GM21717 (cell line): ENCODE results near the gene IPMK.
A peak's percentile ranks its signal among the peaks of the same experiment; 100 is the strongest.
"Not testable (repeated sequence)": the region's sequence is repeated elsewhere in the genome, so short reads cannot be mapped to it uniquely, and the experiment has no call there.

ENCODE experiments used
- ATAC-seq: cut with Tn5 transposase; IDR thresholded peaks from one replicate; pipeline ENCODE4 v1.9.1; 2021; ENCODE audit warnings: mild to moderate bottlenecking, moderate library complexity; ENCODE audit not compliant: unreplicated experiment

The IPMK gene

DNA sequence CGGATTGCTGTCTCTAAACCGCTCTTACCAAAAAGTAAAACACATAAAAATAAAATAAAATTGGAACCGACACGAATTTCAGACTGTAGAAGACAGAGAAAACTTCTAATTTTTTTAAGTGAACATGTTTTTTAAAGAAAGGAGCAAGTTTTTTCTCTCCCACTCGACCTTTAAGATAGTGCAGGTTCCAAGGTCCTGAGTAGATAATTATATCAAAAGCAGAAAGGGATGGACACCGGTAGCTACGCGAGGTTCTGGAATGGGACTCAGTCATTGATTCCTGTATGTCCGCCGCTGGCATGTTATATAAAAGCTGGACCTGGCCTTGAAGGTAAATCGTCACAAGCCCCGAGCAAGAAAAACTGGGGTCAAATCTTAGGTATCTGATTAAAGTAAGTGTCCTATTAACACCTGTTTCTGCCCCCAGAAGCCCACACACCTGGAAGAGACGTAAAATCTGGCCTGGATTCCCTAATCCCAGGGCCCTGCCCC is 806 bp upstream of the IPMK start:
- peak; percentile 2 for ATAC-seq

DNA sequence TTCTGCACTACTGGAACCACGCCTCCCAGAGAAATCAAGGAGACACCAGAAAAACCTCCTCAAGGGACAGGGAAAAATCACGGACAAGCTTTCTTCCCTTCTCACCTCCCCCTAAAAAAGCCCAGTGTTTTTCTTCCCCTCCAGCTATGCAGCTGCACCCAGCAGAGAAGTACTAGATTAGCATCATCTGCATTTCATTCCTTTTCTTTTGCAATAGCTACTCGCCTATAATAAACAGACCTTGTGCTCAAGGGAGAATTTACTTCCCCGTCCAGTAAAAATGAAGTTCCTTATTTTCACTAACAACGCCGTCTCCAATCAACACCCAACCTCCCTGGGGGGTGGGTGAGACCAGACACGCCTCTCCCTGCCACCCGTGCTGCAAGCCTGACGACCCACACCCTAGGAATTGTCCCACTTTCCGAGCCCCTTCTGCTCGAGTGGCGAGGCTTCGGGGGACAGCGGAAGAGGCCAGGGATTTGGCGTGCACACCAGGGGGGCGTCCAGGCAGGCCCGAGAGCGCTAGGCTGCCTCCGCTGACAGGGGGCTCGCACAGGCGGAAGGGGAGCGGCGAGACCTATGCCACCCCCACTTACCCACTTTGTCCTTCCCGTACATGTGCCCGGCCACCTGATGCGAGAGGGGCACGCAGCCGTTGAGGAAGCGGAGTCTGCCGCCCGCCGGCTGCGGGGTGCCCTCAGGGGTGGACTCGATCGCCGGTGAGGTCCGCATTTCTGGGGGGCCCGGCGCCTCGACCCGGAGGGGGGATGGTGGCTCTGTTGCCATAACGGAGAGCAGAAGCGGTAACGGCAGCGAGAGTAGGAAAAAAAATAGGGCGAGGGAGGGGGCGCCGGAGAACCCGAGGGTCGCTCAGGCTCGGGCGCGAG is 625 bp downstream of the IPMK start:
- peak; percentile 10 for ATAC-seq

DNA sequence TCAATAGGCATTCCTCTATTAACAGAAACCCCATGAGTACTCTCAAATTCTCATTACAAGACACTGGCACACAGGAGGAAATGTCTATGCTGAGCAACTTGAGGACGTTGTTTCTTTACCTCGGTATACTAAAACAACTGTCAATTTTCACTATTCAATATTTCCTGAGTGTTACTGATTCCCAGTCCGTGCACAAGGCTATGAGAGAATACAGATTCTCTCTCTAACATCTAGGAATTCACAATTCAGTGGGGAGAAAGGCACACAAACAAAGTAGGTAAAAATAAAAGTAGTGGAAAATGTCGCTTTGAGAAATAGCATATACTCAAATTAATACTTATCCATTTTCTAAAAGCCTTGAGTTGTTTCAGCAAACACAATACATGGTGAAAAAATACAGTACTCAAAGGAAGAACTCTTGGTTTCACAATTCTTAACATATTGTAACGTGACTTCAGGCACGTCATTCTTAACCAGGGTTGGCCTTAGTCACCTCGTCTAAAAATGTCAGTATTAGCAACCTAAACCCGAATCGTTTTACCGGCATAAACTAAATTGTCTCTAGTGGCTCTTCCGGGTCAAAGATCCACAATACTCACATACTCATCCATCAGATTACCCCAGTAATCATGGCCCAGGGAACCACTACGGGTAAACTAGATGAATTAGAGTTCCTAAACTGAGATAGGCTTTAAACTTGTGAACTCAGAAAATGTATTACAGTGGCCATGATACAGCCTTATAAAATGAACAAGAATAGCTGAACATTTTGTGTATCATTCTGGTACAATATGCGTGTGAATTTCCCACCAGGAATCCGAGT is 1.5 kb downstream of the IPMK start:
- peak; percentile 25 for ATAC-seq

DNA sequence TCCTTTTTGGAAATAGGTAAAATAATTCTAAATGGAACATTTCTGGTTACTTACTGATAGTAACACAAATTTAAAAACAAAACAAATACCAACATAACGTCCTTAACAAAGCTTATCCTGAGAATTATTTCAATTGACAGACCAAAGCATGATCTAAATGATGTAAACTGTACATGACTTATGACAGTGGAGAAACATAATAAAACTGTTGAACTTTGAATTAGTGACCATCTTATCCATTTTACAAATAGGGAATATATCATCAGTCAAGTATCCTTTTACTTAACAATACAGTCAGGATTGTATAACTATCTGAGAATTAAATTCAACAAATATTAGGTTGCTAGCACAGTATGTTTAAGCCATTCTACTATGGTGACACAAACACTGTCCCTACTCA is 2.4 kb downstream of the IPMK start:
- ATAC-seq, result no peak

DNA sequence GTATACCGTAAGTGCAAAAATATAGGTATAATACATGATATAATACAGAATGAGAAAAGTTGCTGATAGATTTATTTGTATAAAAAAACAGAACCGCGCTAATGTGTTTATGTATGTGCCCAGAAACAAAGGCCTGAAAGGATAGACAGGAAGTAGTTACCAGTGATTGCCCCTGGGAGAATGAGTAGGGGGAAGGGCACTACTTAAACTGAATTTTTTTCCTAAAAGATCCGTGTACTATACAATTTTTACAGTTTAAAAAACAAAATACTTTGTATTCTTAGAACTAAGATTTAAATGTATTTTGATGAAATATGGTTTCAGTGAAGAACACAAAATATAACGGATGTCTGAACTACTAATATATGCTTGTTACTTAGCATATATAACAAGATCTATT is 2.9 kb downstream of the IPMK start:
- ATAC-seq, result no peak

DNA sequence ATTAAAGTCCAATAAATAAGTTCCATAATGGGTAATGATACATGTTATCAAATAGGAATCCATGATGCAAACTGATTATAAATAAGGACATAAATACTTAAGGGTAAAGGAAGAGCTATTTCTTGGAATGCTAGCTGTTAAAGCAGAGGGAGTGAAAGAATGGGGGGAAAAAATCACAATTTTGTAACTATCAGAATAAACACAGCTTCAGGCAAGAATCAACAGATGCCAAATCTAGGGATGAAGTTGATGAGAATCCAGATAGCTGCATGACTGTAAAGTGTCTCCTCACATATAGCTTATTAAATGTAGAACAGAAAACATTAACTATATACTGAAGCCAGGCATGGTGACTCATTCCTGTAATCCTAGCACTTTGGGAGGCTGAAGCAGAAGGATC is 4.9 kb downstream of the IPMK start:
- no peak for ATAC-seq

DNA sequence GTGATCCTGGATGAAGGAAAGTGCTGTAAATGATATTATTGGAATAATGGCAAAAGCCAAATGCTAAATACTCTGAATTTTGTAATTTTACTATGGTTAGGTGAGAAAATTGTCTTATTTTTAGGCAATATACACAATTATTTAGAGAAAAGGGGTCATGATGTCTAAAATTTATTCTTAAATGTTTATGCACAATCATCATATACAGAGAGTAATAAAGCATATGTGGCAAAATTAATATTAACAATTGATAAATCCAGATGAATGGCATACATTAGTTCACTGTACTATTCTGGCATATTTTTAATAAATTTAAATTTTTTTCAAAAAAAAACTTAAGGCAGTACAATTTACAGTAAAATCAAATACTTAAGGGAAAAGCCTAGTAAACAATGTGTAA is 7.4 kb downstream of the IPMK start:
- ATAC-seq, result no peak

DNA sequence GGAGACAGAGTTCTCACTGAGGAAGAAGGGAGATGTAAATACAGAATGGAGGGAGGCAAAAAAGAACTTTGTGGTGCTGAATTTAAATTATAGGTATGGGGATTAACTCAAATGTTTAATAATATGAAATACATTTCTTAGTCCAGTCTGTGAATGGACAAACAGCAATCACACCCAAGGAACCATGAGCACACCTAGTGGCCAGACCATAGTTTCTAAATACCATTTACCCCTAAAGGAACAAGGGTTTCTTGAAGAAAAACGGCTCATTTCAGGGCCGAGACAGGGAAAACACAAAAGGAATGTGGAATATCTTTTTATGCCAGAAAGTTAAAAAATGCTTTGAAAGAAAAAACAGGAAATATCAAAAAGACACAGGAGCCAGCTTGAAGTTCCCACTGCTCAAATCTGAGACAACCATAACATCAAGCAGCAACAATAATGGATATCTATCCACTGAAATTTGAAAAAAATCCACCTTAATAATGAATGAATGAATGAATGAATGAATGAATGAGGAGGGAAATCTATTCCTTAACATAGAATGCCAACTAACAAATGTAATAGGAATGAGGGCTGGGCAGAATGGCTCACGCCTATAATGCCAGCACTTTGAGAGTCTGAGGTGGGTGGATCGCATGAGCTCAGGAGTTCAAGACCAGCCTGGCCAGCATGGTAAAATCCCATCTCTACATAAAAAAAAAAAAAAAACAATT is 8.6 kb downstream of the IPMK start:
- no peak for ATAC-seq

DNA sequence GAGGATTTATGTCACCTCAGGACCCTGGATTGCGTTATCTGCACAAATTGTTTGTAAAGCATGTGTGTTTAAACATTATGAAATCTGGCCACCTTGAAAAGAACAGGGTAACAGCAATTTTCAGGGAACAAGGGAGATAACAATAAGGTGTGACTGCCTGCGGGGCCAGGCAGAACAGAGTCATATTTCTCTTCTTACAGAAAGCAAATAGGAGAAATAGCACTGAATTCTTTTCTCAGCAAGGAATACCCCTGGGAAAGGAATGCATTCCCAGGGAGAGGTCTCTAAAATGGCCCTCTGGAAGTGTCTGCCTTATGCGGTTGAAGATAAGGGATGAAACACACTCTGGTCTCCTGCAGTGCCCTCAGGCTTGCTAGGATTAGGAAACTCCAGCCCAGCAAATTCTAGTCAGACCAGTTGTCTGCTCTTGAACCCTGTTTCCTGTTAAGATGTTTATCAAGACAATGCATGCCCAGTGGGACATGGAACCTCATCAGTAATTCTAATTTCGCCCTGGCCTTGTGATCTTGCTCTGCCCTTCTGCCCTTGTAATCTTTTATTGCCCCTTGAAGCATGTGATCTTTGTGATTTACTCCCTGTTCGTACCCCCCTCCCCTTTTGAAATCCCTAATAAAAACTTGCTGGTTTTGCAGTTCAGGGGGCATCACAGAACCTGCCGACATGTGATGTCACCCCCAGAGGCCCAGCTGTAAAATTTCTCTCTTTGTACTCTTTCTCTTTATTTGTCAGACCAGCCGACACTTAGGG is 11.5 kb downstream of the IPMK start:
- not testable (repeated sequence) for ATAC-seq

DNA sequence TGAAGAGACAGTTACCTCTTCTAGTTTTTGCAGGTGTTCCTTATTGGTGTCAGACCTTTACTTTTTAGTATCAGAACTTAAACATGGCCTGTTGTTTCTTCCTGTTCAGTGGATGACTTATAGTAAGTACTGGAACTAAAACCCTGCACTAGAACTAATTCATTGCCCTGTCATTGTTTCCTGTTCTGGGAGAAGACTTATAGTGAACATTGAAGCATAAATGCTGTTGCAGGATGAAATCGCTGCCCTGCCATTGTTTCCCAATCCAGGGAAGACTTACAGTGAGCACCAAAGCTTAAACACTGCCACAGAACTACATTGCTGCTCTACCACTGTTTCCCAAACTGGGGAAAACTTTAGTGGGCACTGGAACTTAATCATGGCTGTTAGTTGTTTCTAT is 13.1 kb downstream of the IPMK start:
- no peak for ATAC-seq

DNA sequence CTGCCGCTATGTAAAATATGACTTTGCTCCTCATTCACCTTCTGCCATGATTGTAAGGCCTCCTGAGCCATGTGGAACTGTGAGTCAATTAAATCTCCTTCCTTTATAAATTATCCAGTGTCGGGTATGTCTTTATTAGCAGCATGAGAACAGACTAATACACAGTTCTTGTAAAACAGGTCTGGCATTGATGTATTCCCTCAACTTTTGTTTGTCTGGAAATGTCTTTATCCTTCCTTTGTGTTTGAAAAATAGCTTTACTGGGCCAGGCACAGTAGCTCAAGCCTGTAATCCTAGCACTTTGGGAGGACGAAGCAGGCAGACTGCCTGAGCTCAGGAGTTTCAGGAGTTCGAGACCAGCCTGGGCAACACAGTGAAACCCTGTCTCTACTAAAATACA is 14.5 kb downstream of the IPMK start:
- ATAC-seq, result no peak

DNA sequence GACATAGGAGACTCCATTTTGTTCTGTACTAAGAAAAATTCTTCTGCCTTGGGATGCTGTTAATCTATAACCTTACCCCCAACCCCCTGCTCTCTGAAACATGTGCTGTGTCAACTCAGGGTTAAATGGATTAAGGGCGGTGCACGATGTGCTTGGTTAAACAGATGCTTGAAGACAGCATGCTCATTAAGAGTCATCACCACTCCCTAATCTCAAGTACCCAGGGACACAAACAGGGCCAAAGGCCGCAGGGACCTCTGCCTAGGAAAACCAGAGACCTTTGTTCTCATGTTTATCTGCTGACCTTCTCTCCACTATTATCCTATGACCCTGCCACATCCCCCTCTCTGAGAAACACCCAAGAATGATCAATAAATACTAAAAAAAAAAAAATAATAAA is 23.0 kb downstream of the IPMK start:
- ATAC-seq, result not testable (repeated sequence)

DNA sequence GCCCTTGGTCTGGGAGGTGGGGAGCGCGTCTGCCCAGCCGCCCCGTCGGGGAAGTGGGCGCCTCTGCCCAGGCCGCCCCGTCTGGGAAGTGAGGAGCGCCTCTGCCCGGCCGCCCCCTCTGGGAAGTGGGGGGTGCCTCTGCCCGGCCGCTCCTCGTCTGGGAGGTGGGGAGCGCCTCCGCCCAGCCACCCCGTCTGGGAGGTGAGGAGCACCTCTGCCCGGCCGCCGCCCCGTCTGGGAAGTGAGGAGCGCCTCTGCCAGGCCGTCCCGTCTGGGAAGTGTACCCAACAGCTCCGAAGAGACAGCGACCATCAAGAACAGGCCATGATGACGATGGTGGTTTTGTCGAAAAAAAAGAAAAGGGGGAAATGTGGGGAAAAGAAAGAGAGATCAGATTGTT is 23.5 kb downstream of the IPMK start:
- not testable (repeated sequence) for ATAC-seq

DNA sequence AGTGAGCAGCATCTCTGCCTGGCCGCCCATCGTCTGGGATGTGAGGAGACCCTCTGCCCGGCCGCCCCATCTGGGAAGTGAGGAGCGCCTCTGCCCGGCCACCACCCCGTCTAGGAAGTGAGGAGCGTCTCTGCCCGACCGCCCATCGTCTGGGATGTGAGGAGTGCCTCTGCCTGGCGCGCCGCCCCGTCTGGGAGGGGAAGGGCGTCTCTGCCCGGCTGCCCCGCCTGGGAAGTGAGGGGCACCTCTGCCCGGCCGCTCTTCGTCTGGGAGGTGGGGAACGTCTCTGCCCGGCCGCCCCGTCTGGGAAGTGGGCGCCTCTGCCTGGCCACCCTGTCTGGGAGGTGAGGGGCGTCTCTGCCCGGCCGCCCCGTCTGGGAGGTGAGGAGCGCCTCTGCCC is 23.9 kb downstream of the IPMK start:
- not testable (repeated sequence) for ATAC-seq

DNA sequence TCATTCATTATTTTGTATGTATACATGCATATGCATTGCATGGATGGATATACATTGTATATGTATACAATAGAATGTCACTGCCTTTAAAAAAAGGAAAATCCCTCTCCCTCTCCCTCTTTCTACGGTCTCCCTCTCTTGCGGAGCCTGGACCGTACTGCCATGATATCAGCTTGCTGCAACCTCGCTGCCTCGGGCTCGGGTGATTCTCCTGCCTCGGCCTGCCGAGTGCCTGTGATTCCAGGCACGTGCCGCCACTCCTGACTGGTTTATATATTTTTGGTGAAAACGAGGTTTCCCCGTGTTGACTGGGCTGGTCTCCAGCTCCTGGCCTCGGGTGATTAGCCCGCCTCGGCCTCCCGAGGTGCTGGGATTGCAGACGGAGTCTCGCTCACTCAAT is 24.4 kb downstream of the IPMK start:
- no peak for ATAC-seq

DNA sequence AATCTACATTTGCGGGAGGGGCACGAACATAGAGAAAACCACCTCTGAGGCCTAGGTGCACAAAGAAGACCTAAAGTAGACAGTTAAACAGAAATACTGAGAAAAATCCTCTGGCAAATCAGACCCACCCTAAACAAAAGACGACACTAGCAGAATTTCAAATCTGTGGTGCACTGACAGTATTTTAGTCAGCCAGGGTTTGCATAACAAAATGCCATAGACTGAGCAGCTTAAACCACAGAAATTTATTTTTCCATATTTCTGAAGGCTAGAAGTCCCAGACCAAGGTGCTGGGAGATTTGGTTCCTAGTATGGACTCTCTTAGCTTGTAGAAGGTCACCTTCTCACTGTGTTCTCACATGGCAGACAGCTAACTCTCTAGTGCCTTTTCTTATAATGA is 26.3 kb downstream of the IPMK start:
- no peak for ATAC-seq

DNA sequence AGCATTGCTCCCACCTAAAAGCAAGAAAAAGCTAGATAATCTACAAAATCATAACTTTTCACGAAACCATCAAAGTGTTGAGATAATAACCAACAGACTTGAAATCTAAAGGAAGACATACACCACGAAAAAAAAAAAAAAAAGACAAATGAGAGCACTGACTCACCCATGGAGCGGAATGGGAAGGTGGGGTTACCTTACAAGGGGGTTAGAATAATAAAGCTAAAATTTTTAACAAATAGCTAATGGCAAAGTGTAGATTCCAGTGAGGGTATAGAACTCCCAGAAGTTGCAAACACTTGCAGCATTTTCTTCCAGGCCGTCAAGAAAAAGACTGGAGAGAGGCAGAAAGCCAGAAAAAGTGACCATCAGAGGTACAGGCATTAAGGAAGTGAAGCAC is 27.2 kb downstream of the IPMK start:
- ATAC-seq, result no peak

DNA sequence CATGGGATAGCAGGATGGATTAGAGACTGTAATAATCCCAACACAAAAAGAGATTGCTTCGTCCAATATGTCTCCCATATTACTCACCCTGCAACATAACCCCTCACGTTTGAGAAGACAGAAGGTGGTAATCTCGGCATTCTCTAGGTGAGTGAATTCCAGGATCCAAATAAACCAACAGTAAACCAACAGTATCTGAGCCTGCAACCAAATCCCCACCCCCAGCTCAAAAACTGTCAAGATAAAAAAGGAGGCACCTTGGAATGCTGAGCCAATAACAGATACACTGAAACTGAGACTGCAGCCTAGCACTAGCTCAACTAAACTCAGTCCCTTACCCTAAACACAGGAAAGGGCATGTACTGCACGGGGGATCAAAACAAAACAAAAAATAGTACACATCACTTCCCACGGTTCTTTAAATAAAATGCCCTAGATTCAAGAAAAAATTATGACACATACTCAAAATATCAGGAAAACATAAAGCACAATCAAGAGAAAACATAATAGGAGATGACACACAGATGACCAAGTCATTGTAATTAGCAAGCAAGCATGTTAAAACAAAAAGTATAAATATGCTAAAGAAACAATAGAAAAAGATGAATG is 28.0 kb downstream of the IPMK start:
- ATAC-seq, result no peak

DNA sequence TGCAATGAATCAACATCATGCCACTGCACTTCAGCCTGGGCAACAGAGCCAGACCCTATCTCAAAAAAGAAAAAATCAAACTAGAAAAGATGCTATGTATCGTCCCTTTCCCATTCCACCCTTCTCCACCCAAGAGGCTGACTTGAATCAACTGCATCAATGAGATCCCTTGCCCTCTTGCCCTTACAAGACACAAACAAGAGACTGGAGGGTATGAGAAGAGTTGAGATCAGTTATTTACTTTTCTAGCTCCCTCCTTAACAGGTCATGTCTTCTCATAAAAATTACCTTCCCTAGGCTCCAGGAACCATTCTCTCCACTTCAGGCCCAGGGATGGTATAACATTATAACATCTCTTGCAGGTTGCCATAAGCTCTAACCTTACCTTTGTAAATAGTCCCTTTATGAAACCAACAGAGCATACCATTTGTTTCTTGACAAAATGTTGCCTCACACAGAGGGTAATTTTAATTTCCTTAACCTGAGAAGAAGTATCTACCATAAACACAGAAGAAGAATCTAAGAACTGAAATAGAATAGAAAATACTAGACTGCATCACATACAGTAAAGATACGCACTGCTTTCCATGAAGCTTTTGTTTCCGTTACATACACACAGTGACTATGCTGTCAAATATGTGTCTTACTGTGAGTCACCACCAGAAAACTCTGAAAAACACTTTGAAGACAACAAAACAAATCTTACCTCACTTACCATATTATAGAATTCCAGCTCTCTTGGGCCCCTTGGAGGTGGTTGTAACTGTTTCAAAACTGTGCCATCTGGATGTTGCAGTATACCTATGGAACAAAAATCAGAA is 30.5 kb downstream of the IPMK start:
- ATAC-seq, result no peak
